Esophagus squamous epithelium (tissue), 4 donors: ENCODE measurements around the gene PSMB10.
"Not testable (repeated sequence)": the region's sequence is repeated elsewhere in the genome, so short reads cannot be mapped to it uniquely, and the experiment has no call there.

Source experiments
- CTCF ChIP-seq, 6 experiments: fragments of 450-650 bp in 4 of 6; fragments of 200-600 bp in 2 of 6; sonication (generic) in 2 of 6; IDR thresholded peaks; one replicate each; pipeline ENCODE4 v1.5.1; 2016 to 2019; ENCODE audit warnings: antibody characterized with exemption in 6 of 6, mild to moderate bottlenecking in 4 of 6, moderate library complexity in 4 of 6
- POLR2A ChIP-seq, 4 donors: fragments of 450-650 bp; IDR thresholded peaks; one replicate each; pipeline ENCODE4 v1.6.1; 2017; ENCODE audit warnings: antibody characterized with exemption in 4 of 4, mild to moderate bottlenecking in 4 of 4, moderate library complexity in 3 of 4

GRCh38 chr16:67972285-67972684 is 35.6 kb upstream of the PSMB10 start:
- not testable (repeated sequence) for TF ChIP-seq CTCF, POLR2A (IDR thresholded peaks at IDR 0.05)
